ENCODE results near the gene MYO5A. TPM values are rescaled to one million over a fixed set of nuclear protein-coding genes. Genes with fewer than 3 reads are reported as not detected.

MYO5A gene
- total and polyA plus RNA-seq, 9 donors: 3.8 to 26.5 (median 15.1) TPM

DNA sequence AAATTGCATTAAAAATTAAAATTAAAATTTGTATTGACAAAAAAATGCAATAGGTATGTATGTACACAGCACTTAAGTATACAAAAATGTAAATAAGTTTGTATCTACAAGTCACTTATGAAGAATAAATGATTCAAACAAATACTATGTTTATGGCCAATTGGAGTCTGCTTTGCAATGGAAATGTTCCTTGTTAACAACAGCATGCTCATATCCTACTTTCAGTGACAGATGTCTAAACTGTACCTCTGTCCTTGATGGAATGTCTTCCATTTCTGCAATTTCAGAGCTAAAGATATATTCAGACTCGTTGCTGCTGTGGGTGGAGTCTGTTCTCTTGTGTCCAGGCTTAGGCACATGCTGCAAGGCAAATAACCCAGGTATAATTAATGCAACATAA lies 169.0 kb downstream of the MYO5A start:
- no peak overlapping the region for H3K27ac ChIP-seq
- no peak for DNase-seq
- no peaks in the 10 kb centered on the region for H3K36me3 ChIP-seq
- intact Hi-C loops (cut with DNase I): no loop called here
- H3K9me3 ChIP-seq: no peaks in the 10 kb centered on the region
- no peaks in the 10 kb centered on the region for H3K27me3 ChIP-seq
- WGBS, 3 donors: 57 to 75% (median 59%) methylated on average over 1 of the region's 1 CpG
- no peaks in the 10 kb centered on the region for H3K4me1 ChIP-seq (ENCODE audit: insufficient read depth)
- no peak overlapping the region for H3K4me3 ChIP-seq
- no peak for TF ChIP-seq EP300 (IDR thresholded peaks at IDR 0.05)
- no peak for TF ChIP-seq POLR2A (IDR thresholded peaks at IDR 0.05)
- TF ChIP-seq, protein P1, sequence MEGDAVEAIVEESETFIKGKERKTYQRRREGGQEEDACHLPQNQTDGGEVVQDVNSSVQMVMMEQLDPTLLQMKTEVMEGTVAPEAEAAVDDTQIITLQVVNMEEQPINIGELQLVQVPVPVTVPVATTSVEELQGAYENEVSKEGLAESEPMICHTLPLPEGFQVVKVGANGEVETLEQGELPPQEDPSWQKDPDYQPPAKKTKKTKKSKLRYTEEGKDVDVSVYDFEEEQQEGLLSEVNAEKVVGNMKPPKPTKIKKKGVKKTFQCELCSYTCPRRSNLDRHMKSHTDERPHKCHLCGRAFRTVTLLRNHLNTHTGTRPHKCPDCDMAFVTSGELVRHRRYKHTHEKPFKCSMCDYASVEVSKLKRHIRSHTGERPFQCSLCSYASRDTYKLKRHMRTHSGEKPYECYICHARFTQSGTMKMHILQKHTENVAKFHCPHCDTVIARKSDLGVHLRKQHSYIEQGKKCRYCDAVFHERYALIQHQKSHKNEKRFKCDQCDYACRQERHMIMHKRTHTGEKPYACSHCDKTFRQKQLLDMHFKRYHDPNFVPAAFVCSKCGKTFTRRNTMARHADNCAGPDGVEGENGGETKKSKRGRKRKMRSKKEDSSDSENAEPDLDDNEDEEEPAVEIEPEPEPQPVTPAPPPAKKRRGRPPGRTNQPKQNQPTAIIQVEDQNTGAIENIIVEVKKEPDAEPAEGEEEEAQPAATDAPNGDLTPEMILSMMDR (IDR thresholded peaks at IDR 0.05): no peak

DNA sequence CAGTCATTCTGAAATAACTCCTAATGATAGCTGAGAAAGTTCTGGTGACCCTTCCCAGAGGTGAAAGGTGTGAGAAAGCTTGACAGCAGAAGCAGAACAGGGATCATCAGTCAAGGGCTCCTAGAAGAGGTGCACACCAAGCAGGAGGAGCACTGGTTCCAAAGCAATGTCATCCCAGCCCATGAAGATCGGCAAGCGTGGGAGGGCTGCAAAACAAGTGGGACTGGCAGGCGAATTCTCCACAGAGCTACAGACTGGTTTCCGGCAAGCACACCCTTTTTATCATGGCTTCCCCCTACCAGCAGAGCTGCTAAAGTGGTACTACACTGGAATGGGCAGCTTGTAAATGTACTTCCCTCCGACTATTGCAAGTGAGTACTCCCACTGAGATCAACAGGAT lies 170.7 kb downstream of the MYO5A start:
- TF ChIP-seq, protein P1 (IDR thresholded peaks at IDR 0.05): no peak
- TF ChIP-seq POLR2A (IDR thresholded peaks at IDR 0.05) (no peak), EP300 (IDR thresholded peaks at IDR 0.05) (no peak)
- no peak for DNase-seq
- H3K4me1 ChIP-seq (ENCODE audit: insufficient read depth): no peaks in the 10 kb centered on the region
- H3K27ac ChIP-seq: no peak overlapping the region
- no peak overlapping the region for H3K4me3 ChIP-seq
- H3K27me3 ChIP-seq: no peaks in the 10 kb centered on the region
- intact Hi-C loops (cut with DNase I): no loop called here
- H3K36me3 ChIP-seq: no peaks in the 10 kb centered on the region
- WGBS, 3 donors: 94 to 95% (median 94%) methylated on average over 5 of the region's 5 CpGs
- H3K9me3 ChIP-seq: no peaks in the 10 kb centered on the region

DNA sequence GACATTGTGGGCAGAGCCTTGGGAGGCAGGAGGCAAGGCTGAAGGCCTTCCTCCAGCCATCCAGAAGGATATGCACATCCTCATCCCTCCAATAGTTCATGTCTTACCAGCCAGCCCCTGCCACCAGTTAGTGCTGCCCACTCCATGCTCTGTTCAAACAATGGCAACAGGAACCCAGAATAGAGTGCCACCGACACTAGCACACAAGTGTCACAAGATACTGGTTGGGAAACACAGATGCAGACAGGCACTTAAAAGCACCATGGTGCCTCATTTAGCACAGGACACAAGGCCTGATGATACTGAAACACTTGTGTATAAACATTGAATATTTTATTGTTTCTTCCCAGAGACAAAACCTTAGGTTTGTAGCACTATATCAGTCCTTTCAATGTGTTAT lies 176.6 kb downstream of the MYO5A start:
- H3K4me1 ChIP-seq (ENCODE audit: insufficient read depth): no peaks in the 10 kb centered on the region
- intact Hi-C loops (cut with DNase I): no loop called here
- DNase-seq: no peak
- TF ChIP-seq POLR2A (IDR thresholded peaks at IDR 0.05): no peak
- TF ChIP-seq, protein P1 (IDR thresholded peaks at IDR 0.05): no peak
- TF ChIP-seq EP300 (IDR thresholded peaks at IDR 0.05): no peak
- H3K27ac ChIP-seq: no peak overlapping the region
- H3K36me3 ChIP-seq: no peaks in the 10 kb centered on the region
- no peaks in the 10 kb centered on the region for H3K27me3 ChIP-seq
- 100% methylated on average over 1 of the region's 1 CpG for WGBS, 3 donors
- no peak overlapping the region for H3K4me3 ChIP-seq
- H3K9me3 ChIP-seq: no peaks in the 10 kb centered on the region

DNA sequence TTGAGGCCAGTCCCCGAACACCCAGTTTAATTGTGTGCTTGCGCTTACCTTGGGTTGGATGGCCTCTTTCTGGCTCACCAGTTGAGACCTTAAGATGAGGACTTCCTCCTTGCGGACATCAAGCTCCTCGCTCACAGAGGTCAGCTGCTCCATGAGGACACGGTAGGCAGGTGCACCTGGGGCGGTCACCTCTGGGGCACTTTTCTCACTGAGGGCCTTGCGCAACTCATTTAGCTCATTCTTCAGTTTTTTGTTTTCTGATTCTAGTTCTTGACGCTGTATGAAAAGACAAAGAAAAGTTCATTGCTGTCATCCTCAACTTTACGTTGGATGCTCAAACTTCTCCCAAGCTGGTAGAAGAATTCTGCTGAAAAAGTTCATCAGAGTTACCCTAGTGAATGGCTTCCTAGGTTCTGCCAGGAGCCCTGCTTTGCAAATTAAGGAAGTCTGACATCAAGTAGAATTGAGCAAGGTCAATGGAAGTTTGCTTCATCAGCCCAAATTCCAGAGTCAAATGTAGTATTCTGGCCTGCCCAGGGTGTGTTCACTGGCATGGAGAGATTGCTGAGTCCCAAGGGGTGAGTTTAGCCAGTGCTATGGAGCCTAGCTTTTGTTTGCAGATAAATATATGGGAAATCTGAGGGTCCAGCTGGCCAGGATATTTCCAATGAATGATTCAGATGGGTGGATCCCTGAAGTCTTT lies 177.3 kb downstream of the MYO5A start:
- TF ChIP-seq, protein P1 (IDR thresholded peaks at IDR 0.05): no peak
- TF ChIP-seq EP300 (IDR thresholded peaks at IDR 0.05) (no peak), POLR2A (IDR thresholded peaks at IDR 0.05) (no peak)
- no peak for DNase-seq
- H3K4me3 ChIP-seq: no peak overlapping the region
- 91 to 97% (median 97%) methylated on average over 9 of the region's 9 CpGs for WGBS, 3 donors
- H3K4me1 ChIP-seq (ENCODE audit: insufficient read depth): no peaks in the 10 kb centered on the region
- no peaks in the 10 kb centered on the region for H3K9me3 ChIP-seq
- H3K27me3 ChIP-seq: no peaks in the 10 kb centered on the region
- H3K36me3 ChIP-seq: no peaks in the 10 kb centered on the region
- H3K27ac ChIP-seq: no peak overlapping the region
- intact Hi-C loops (cut with DNase I): no loop called here
